Loucy (cell line): ENCODE measurements around the gene SEC16B.

Experiments used
- H2AFZ ChIP-seq: fragments of 200-600 bp; sonication (generic); 2 replicates; pipeline ENCODE4 v1.6.0; 2016; ENCODE audit warnings: antibody characterized with exemption, mild to moderate bottlenecking, low read length, moderate library complexity
- H3F3A ChIP-seq: fragments of 200-600 bp; 2 replicates; pipeline ENCODE4 v1.6.0; 2016; ENCODE audit warnings: antibody characterized with exemption, low read depth, mild to moderate bottlenecking
- H3K27me3 ChIP-seq: fragments of 200-600 bp; sonication (generic); 2 replicates; pipeline ENCODE4 v1.6.1; 2014; ENCODE audit warnings: low read length, mild to moderate bottlenecking; ENCODE audit not compliant: insufficient read depth, poor library complexity, severe bottlenecking
- H3K36me3 ChIP-seq: fragments of 200-600 bp; sonication (generic); 2 replicates; pipeline ENCODE4 v1.6.1; 2016; ENCODE audit warnings: low read length; ENCODE audit not compliant: insufficient read depth
- H3K4me1 ChIP-seq: fragments of 200-600 bp; sonication (generic); 2 replicates; pipeline ENCODE4 v1.5.1; 2014; ENCODE audit warnings: low read length, mild to moderate bottlenecking; ENCODE audit not compliant: insufficient read depth, poor library complexity, severe bottlenecking
- H3K4me2 ChIP-seq: fragments of 200-600 bp; sonication (generic); 2 replicates; pipeline ENCODE4 v1.6.0; 2014; ENCODE audit warnings: antibody characterized with exemption, low read length, low read depth, mild to moderate bottlenecking; ENCODE audit not compliant: poor library complexity, severe bottlenecking
- H3K4me3 ChIP-seq: fragments of 200-600 bp; sonication (generic); 2 replicates; pipeline ENCODE4 v1.5.1; 2014; ENCODE audit warnings: low read length, mild to moderate bottlenecking, mixed read lengths; ENCODE audit not compliant: poor library complexity, severe bottlenecking
- H3K79me2 ChIP-seq: fragments of 200-600 bp; sonication (generic); 2 replicates; pipeline ENCODE4 v1.6.1; 2014; ENCODE audit warnings: low read length; ENCODE audit not compliant: insufficient read depth
- H3K9ac ChIP-seq: fragments of 200-600 bp; sonication (generic); 2 replicates; pipeline ENCODE4 v1.6.0; 2014; ENCODE audit warnings: mild to moderate bottlenecking, low read depth, low read length, moderate library complexity; ENCODE audit not compliant: poor library complexity, severe bottlenecking
- H3K9me2 ChIP-seq: fragments of 200-600 bp; sonication (generic); replicated peaks from 2 replicates; pipeline ENCODE4 v1.6.1; 2016; ENCODE audit warnings: low read depth, low read length, mixed read lengths
- H3K9me3 ChIP-seq: fragments of 200-600 bp; sonication (generic); 2 replicates; pipeline ENCODE4 v1.6.1; 2014; ENCODE audit warnings: mild to moderate bottlenecking, antibody characterized with exemption, low read length, low read depth; ENCODE audit not compliant: insufficient read depth
- H4K20me1 ChIP-seq: fragments of 200-600 bp; sonication (generic); 2 replicates; pipeline ENCODE4 v1.6.0; 2014; ENCODE audit warnings: antibody characterized with exemption, low read length, mild to moderate bottlenecking; ENCODE audit not compliant: insufficient read depth, poor library complexity, severe bottlenecking
- EZH2phosphoT487 ChIP-seq: fragments of 200-600 bp; IDR thresholded peaks from 2 replicates; pipeline ENCODE4 v1.6.1; 2018; ENCODE audit warnings: antibody characterized with exemption, mild to moderate bottlenecking, moderate library complexity, borderline replicate concordance
- TF ChIP-seq, protein P1 (sequence below): fragments of 200-600 bp; sonication (generic); conservative IDR thresholded peaks from 2 replicates; pipeline ENCODE4 v1.5.1; 2014; ENCODE audit warnings: mild to moderate bottlenecking, antibody characterized with exemption, low read length

SEC16B gene

DNA sequence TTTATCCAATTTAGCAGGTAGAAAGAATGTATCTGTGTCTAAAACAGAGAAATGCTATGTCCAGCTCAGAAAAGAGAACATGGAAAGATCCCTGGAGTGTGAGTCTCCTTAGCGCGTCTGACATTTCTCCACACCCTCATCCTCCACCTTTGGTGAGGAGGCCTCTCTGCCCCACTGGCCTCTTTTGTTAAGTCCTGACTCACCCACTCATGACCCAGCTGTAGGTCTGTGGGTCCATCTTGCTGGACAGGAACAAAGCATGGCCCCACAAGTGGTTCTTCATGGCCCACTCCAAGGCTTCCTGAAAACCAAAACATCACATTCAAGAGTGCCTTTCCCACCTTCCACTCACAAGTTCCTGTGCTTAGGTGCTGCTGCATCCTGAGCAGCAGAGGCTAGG is 15.8 kb downstream of the SEC16B start:
- Histone ChIP-seq H3K4me3 (no peak overlapping the region), H2AFZ (no peak overlapping the region), H3K9me2 (no peaks in the 10 kb centered on the region), H4K20me1 (no peaks in the 10 kb centered on the region), H3K9me3 (no peaks in the 10 kb centered on the region), H3K4me1 (no peaks in the 10 kb centered on the region), H3K4me2 (no peak overlapping the region), H3K79me2 (no peaks in the 10 kb centered on the region), H3F3A (no peaks in the 10 kb centered on the region), H3K9ac (no peak overlapping the region), H3K36me3 (no peaks in the 10 kb centered on the region), H3K27me3 (no peaks in the 10 kb centered on the region)
- no peak for TF ChIP-seq EZH2phosphoT487
- TF ChIP-seq, protein P1, sequence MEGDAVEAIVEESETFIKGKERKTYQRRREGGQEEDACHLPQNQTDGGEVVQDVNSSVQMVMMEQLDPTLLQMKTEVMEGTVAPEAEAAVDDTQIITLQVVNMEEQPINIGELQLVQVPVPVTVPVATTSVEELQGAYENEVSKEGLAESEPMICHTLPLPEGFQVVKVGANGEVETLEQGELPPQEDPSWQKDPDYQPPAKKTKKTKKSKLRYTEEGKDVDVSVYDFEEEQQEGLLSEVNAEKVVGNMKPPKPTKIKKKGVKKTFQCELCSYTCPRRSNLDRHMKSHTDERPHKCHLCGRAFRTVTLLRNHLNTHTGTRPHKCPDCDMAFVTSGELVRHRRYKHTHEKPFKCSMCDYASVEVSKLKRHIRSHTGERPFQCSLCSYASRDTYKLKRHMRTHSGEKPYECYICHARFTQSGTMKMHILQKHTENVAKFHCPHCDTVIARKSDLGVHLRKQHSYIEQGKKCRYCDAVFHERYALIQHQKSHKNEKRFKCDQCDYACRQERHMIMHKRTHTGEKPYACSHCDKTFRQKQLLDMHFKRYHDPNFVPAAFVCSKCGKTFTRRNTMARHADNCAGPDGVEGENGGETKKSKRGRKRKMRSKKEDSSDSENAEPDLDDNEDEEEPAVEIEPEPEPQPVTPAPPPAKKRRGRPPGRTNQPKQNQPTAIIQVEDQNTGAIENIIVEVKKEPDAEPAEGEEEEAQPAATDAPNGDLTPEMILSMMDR: no peak

DNA sequence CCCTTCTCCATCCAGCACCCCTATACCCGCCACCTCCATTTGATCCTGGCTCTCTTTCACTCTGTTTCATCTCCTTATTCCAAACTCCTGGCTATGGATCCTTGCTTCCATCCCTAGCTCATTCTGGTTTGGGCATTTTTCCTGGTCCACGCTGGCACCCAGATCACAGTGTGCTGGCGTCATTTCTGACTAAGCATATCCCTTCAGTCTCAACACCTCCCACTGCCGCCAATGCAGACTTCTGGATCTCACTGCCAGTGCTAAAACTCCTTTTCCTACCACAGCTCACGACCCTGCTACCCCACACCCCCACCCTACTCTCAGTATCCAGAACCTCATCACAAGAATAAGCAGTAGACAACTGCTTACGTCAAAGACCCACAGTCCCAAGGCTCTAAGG is 16.3 kb downstream of the SEC16B start:
- Histone ChIP-seq H3K4me2 (no peak overlapping the region), H3F3A (no peaks in the 10 kb centered on the region), H3K79me2 (no peaks in the 10 kb centered on the region), H3K9ac (no peak overlapping the region), H3K27me3 (no peaks in the 10 kb centered on the region), H3K4me3 (no peak overlapping the region), H3K9me3 (no peaks in the 10 kb centered on the region), H2AFZ (no peak overlapping the region), H3K36me3 (no peaks in the 10 kb centered on the region), H4K20me1 (no peaks in the 10 kb centered on the region), H3K4me1 (no peaks in the 10 kb centered on the region), H3K9me2 (no peaks in the 10 kb centered on the region)
- TF ChIP-seq, protein P1: no peak
- TF ChIP-seq EZH2phosphoT487: no peak

DNA sequence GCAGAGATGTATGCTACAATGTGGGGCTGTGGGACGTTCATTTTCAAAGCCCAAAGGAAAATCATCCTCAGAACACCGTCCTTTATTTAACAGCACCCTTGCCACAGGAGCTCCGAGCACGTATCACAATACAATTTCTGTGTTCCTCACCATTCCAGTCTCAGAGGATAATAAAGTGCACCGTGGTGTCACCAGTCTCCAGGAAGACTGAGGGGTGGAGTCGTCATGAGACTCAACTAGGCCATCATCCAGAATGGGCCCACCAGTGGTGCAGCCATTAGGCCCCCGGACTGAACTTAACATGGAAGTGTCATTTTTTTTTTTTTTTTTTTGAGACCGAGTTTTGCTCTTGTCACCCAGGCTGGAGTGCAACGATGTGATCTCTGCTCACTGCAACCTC is 17.2 kb downstream of the SEC16B start:
- Histone ChIP-seq H3K4me2 (no peak overlapping the region), H3F3A (no peaks in the 10 kb centered on the region), H2AFZ (no peak overlapping the region), H3K9me2 (no peaks in the 10 kb centered on the region), H3K27me3 (no peaks in the 10 kb centered on the region), H4K20me1 (no peaks in the 10 kb centered on the region), H3K4me3 (no peak overlapping the region), H3K36me3 (no peaks in the 10 kb centered on the region), H3K4me1 (no peaks in the 10 kb centered on the region), H3K79me2 (no peaks in the 10 kb centered on the region), H3K9ac (no peak overlapping the region), H3K9me3 (no peaks in the 10 kb centered on the region)
- TF ChIP-seq, protein P1: no peak
- TF ChIP-seq EZH2phosphoT487: no peak
